ENCODE results near the gene ABHD17C.

DNA sequence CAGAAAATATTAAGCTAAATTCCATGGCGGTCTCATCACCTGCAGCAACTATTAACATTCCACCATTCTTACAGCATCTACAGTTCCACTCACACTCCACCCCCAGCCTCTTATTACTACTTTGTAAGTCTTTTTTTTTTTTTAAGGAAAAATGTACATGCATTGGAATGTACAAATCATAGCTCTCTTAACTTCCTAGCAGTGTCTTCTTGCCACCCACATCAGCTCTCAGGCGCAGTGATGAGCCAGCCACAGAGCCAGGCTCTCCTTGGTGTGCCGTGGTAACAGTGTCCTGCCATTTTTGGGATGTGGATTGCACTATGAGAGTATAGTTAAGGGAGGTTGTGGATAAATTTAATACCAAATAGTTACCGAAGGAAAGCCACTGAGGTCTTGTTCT, 17.8 kb downstream of the ABHD17C start:
- TF ChIP-seq, protein P1, sequence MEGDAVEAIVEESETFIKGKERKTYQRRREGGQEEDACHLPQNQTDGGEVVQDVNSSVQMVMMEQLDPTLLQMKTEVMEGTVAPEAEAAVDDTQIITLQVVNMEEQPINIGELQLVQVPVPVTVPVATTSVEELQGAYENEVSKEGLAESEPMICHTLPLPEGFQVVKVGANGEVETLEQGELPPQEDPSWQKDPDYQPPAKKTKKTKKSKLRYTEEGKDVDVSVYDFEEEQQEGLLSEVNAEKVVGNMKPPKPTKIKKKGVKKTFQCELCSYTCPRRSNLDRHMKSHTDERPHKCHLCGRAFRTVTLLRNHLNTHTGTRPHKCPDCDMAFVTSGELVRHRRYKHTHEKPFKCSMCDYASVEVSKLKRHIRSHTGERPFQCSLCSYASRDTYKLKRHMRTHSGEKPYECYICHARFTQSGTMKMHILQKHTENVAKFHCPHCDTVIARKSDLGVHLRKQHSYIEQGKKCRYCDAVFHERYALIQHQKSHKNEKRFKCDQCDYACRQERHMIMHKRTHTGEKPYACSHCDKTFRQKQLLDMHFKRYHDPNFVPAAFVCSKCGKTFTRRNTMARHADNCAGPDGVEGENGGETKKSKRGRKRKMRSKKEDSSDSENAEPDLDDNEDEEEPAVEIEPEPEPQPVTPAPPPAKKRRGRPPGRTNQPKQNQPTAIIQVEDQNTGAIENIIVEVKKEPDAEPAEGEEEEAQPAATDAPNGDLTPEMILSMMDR (IDR thresholded peaks at IDR 0.05): no peak
- TF ChIP-seq POLR2A (IDR thresholded peaks at IDR 0.05): no peak

Data from uterus (tissue), 2 donors.